ENCODE results near the gene EEF1AKMT2. TPM values are rescaled to one million over a fixed set of nuclear protein-coding genes. Genes with fewer than 3 reads are reported as not detected.

The EEF1AKMT2 gene
- 19.9 and 20.0 TPM in 2 replicates for total RNA-seq

- TF ChIP-seq CTCF (IDR thresholded peaks at IDR 0.05; ENCODE audit: insufficient read depth, low read depth, low read length) = peak; percentile 33
- peak; percentile 86 for DNase-seq (ENCODE audit: low read depth)
- H3K4me3 ChIP-seq (ENCODE audit: low read depth, low read length) = peak within 1 kb of the TSS; percentile 89
Measured at GRCh38 chr10:124791547-124792348, at the start of gene EEF1AKMT2. Gene EEF1AKMT2, minus strand, starts transcription at chr10:124791887. Its CDS starts 54 bp downstream, at chr10:124791833.

GRCh38 chr10:124837687-124838086 lies 46.0 kb upstream of the EEF1AKMT2 start:
- H3K4me3 ChIP-seq (ENCODE audit: low read depth, low read length) = no peak overlapping the region
- peak; percentile 50 for DNase-seq (ENCODE audit: low read depth)
- TF ChIP-seq CTCF (IDR thresholded peaks at IDR 0.05; ENCODE audit: insufficient read depth, low read depth, low read length) = no peak

- H3K4me3 ChIP-seq (ENCODE audit: low read depth, low read length) = no peak overlapping the region
- DNase-seq (ENCODE audit: low read depth) = peak; percentile 42
- TF ChIP-seq CTCF (IDR thresholded peaks at IDR 0.05; ENCODE audit: insufficient read depth, low read depth, low read length) = no peak
Measured at GRCh38 chr10:124831116-124831515, 39.4 kb upstream of the EEF1AKMT2 start.

GRCh38 chr10:124830445-124830844 lies 38.8 kb upstream of the EEF1AKMT2 start:
- no peak for DNase-seq (ENCODE audit: low read depth)
- TF ChIP-seq CTCF (IDR thresholded peaks at IDR 0.05; ENCODE audit: insufficient read depth, low read depth, low read length) = no peak
- no peak overlapping the region for H3K4me3 ChIP-seq (ENCODE audit: low read depth, low read length)

- DNase-seq (ENCODE audit: low read depth) = peak; percentile 2
- TF ChIP-seq CTCF (IDR thresholded peaks at IDR 0.05; ENCODE audit: insufficient read depth, low read depth, low read length) = no peak
- no peak overlapping the region for H3K4me3 ChIP-seq (ENCODE audit: low read depth, low read length)
Measured at GRCh38 chr10:124829447-124830115, 37.9 kb upstream of the EEF1AKMT2 start.

GRCh38 chr10:124827474-124827873 lies 35.8 kb upstream of the EEF1AKMT2 start:
- H3K4me3 ChIP-seq (ENCODE audit: low read depth, low read length) = no peak overlapping the region
- DNase-seq (ENCODE audit: low read depth) = peak; percentile 37
- TF ChIP-seq CTCF (IDR thresholded peaks at IDR 0.05; ENCODE audit: insufficient read depth, low read depth, low read length) = peak; percentile 60
